Measurements from ENCODE around the gene DLG2.
"Not testable (repeated sequence)": the region's sequence is repeated elsewhere in the genome, so short reads cannot be mapped to it uniquely, and the experiment has no call there.

- not testable (repeated sequence) for TF ChIP-seq POLR2A, CTCF (IDR thresholded peaks at IDR 0.05)
Measured at GRCh38 chr11:85670949-85671663, 44.0 kb upstream of the DLG2 start.
